SU-DHL-6 (cell line): ENCODE measurements around the gene CHRNA4.

ENCODE experiments used
- EZH2phosphoT487 ChIP-seq: fragments of 200-600 bp; sonication (generic), shearing (Covaris generic); conservative IDR thresholded peaks from 2 replicates; pipeline ENCODE4 v1.6.1; 2018; ENCODE audit warnings: mild to moderate bottlenecking, antibody characterized with exemption, low read length, moderate library complexity, mixed read lengths
- TF ChIP-seq, protein P1 (sequence below): fragments of 200-600 bp; sonication (generic); IDR thresholded peaks from one replicate; pipeline ENCODE4 v1.5.1; 2017; ENCODE audit warnings: antibody characterized with exemption, mild to moderate bottlenecking, low read length, moderate library complexity; ENCODE audit not compliant: insufficient read depth, poor library complexity, severe bottlenecking

DNA sequence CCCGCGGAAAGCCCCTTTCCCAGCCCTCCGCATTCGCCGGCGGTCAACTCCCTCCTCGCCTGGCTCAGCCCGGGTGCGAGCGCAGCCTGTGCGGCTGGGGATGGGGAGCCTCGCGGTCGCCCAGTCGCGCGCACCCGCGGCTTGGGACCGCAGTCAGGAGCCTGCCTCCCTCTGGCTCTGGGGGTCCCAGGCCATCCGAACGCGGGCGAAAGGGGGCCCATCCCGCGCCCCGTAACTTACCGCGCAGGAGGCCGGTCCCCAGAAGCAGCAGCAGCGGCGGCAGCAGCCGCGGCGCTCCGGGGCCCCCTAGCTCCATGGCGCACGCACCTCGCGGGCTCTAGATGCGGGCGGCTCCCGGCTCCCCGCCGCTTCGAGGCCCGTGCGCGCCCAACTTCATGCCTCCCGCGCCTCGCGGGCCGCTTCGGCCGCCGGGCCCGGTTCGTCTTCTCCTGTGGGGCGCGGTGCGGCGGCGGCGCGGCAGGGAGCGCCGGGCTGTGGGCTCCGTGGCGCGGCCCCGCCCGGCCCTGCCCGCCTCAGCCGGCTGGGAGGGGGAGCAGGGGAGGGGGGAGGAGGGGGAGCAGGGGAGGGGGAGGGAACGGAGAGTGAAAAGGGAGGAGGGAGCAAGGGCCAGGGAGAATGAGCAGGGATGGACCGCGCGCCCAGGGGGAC is at the start of gene CHRNA4:
- TF ChIP-seq, protein P1, sequence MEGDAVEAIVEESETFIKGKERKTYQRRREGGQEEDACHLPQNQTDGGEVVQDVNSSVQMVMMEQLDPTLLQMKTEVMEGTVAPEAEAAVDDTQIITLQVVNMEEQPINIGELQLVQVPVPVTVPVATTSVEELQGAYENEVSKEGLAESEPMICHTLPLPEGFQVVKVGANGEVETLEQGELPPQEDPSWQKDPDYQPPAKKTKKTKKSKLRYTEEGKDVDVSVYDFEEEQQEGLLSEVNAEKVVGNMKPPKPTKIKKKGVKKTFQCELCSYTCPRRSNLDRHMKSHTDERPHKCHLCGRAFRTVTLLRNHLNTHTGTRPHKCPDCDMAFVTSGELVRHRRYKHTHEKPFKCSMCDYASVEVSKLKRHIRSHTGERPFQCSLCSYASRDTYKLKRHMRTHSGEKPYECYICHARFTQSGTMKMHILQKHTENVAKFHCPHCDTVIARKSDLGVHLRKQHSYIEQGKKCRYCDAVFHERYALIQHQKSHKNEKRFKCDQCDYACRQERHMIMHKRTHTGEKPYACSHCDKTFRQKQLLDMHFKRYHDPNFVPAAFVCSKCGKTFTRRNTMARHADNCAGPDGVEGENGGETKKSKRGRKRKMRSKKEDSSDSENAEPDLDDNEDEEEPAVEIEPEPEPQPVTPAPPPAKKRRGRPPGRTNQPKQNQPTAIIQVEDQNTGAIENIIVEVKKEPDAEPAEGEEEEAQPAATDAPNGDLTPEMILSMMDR, result no peak
- TF ChIP-seq EZH2phosphoT487, result no peak
